H1 (cell line): ENCODE results near the gene PFN3.

Experiments
- CEBPB ChIP-seq: IDR thresholded peaks from 2 replicates; pipeline ENCODE4 v1.6.1; 2012; ENCODE audit warnings: low read depth, low read length
- EP300 ChIP-seq, 2 experiments: IDR thresholded peaks; 1 replicate in 1 of 2; 2 replicates in 1 of 2; pipeline ENCODE4 v1.6.1; 2011 to 2012; ENCODE audit warnings: low read depth in 2 of 2, low read length in 2 of 2, mild to moderate bottlenecking in 2 of 2, borderline replicate concordance in 1 of 2, inconsistent platforms in 1 of 2, moderate library complexity in 1 of 2
- GABPA ChIP-seq: IDR thresholded peaks from 2 replicates; pipeline ENCODE4 v1.6.1; 2011; ENCODE audit warnings: mild to moderate bottlenecking, low read length, moderate library complexity, borderline replicate concordance; ENCODE audit not compliant: insufficient read depth
- JUN ChIP-seq: IDR thresholded peaks from 2 replicates; pipeline ENCODE4 v1.6.1; 2011; ENCODE audit warnings: low read depth, mild to moderate bottlenecking, improper control_type of control experiment, low read length
- KDM4A ChIP-seq: IDR thresholded peaks from one replicate; pipeline ENCODE4 v1.7.1; 2012; ENCODE audit warnings: low read depth, mild to moderate bottlenecking, moderate library complexity, low read length, inconsistent platforms; ENCODE audit not compliant: severe bottlenecking
- POLR2AphosphoS5 ChIP-seq: IDR thresholded peaks from 2 replicates; pipeline ENCODE4 v1.6.1; 2011; ENCODE audit warnings: low read depth, low read length
- SIN3A ChIP-seq, 2 experiments: IDR thresholded peaks in 1 of 2; conservative IDR thresholded peaks in 1 of 2; 2 replicates each; pipeline ENCODE4 v1.6.1; 2011 to 2012; ENCODE audit warnings: low read length in 2 of 2, improper control_type of control experiment in 1 of 2, low read depth in 1 of 2, mild to moderate bottlenecking in 1 of 2
- TBP ChIP-seq: IDR thresholded peaks from 2 replicates; pipeline ENCODE4 v1.6.1; 2011; ENCODE audit warnings: low read depth, low read length, improper control_type of control experiment
- TCF12 ChIP-seq: IDR thresholded peaks from 2 replicates; pipeline ENCODE4 v1.6.1; 2011; ENCODE audit warnings: low read depth, mild to moderate bottlenecking, low read length
- TF ChIP-seq, protein P1 (sequence below), 3 experiments: IDR thresholded peaks; 1 replicate in 2 of 3; 2 replicates in 1 of 3; pipeline versions ENCODE4 v1.5.1 to v1.6.1; 2011; ENCODE audit warnings: low read length in 3 of 3, mild to moderate bottlenecking in 3 of 3, inconsistent platforms in 2 of 3, low read depth in 1 of 3, moderate library complexity in 1 of 3; ENCODE audit not compliant: insufficient read depth in 1 of 3; ENCODE audit errors: control extremely low read depth in 1 of 3
- TF ChIP-seq, protein P2 (sequence below): IDR thresholded peaks from 2 replicates; pipeline ENCODE4 v1.6.1; 2011; ENCODE audit warnings: low read depth, mild to moderate bottlenecking, low read length; ENCODE audit not compliant: insufficient read depth

DNA sequence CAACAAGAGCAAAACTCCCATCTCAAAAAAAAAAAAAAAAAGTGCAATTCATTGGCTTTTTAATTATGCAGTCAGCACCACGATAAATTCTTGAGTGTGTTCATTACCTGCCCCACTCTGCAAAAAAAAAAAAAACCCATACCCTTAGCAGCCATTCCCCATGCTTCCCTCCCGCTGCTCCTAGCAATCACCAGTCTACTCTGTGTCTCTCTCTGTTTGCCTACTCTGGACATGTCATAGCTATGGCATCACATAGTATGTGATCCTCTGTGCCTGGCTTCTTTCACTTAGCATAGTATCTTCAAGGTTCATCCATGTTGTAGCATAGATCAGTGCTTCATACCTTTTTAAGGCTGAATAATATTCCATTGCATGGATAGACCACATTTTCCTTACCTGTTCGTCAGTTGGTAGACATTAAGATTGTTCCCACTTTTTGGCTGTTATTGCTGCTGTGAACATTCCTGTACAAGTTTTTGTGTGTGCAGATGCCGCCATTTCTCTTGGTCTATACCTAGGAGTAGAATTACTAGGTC lies 39.1 kb upstream of the PFN3 start:
- TF ChIP-seq POLR2AphosphoS5 (no peak), EP300 (IDR thresholded peaks at IDR 0.05; ENCODE audit: borderline replicate concordance in 1 of 2, low read depth in 2 of 2, low read length in 2 of 2) (no peak), GABPA (no peak), KDM4A (no peak), TBP (no peak), CEBPB (no peak), TCF12 (no peak), JUN (no peak), SIN3A (conservative IDR thresholded peaks at IDR 0.05 in 1 of 2, IDR thresholded peaks at IDR 0.05 in 1 of 2; ENCODE audit: low read depth in 1 of 2, low read length in 2 of 2) (no peak)
- TF ChIP-seq, protein P1, sequence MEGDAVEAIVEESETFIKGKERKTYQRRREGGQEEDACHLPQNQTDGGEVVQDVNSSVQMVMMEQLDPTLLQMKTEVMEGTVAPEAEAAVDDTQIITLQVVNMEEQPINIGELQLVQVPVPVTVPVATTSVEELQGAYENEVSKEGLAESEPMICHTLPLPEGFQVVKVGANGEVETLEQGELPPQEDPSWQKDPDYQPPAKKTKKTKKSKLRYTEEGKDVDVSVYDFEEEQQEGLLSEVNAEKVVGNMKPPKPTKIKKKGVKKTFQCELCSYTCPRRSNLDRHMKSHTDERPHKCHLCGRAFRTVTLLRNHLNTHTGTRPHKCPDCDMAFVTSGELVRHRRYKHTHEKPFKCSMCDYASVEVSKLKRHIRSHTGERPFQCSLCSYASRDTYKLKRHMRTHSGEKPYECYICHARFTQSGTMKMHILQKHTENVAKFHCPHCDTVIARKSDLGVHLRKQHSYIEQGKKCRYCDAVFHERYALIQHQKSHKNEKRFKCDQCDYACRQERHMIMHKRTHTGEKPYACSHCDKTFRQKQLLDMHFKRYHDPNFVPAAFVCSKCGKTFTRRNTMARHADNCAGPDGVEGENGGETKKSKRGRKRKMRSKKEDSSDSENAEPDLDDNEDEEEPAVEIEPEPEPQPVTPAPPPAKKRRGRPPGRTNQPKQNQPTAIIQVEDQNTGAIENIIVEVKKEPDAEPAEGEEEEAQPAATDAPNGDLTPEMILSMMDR (IDR thresholded peaks at IDR 0.05; ENCODE audit: control extremely low read depth in 1 of 3, insufficient read depth in 1 of 3, low read depth in 1 of 3, low read length in 3 of 3) = no peak
- TF ChIP-seq, protein P2, sequence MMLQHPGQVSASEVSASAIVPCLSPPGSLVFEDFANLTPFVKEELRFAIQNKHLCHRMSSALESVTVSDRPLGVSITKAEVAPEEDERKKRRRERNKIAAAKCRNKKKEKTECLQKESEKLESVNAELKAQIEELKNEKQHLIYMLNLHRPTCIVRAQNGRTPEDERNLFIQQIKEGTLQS = no peak
